GM23338 (cell line): ENCODE results near the gene SP5. TPM values are rescaled to one million over a fixed set of nuclear protein-coding genes. Genes with fewer than 3 reads are reported as not detected.
A peak's percentile ranks its signal among the peaks of the same experiment; 100 is the strongest.

Experiments used
- ATAC-seq: fragments of 200-7000 bp; cut with Tn5 transposase; 3 replicates; pipeline ENCODE4 v1.9.1; 2020
- DNase-seq: peaks from one replicate; pipeline ENCODE4 v3.0.0-alpha.2; 2015; ENCODE audit warnings: low spot score
- H2AFZ ChIP-seq: fragments of 200-600 bp; sonication (generic); 2 replicates; pipeline ENCODE4 v1.8.0; 2016; ENCODE audit warnings: antibody characterized with exemption, mild to moderate bottlenecking, moderate library complexity
- H3F3A ChIP-seq: fragments of 200-600 bp; sonication (generic); replicated peaks from 2 replicates; pipeline ENCODE4 v1.8.0; 2017; ENCODE audit warnings: antibody characterized with exemption, mixed run types, low read depth
- H3K27ac ChIP-seq: fragments of 200-600 bp; sonication (generic); 2 replicates; pipeline ENCODE4 v1.6.1; 2016; ENCODE audit warnings: low read depth
- H3K27me3 ChIP-seq: fragments of 200-600 bp; sonication (generic); 2 replicates; pipeline ENCODE4 v1.8.0; 2016; ENCODE audit warnings: mild to moderate bottlenecking, mixed run types, moderate library complexity; ENCODE audit not compliant: insufficient read depth
- H3K36me3 ChIP-seq: fragments of 200-600 bp; sonication (generic); 2 replicates; pipeline ENCODE4 v1.8.0; 2016; ENCODE audit warnings: mild to moderate bottlenecking; ENCODE audit not compliant: insufficient read depth
- H3K4me1 ChIP-seq: fragments of 200-600 bp; sonication (generic); 2 replicates; pipeline ENCODE4 v1.8.0; 2016; ENCODE audit warnings: mild to moderate bottlenecking, moderate library complexity; ENCODE audit not compliant: insufficient read depth
- H3K4me2 ChIP-seq: fragments of 200-600 bp; sonication (generic); 2 replicates; pipeline ENCODE4 v1.7.1; 2017; ENCODE audit warnings: mixed run types
- H3K4me3 ChIP-seq: fragments of 200-600 bp; sonication (generic); 2 replicates; pipeline ENCODE4 v1.6.1; 2016; ENCODE audit warnings: mixed run types
- H3K79me2 ChIP-seq: fragments of 200-600 bp; sonication (generic); replicated peaks from 2 replicates; pipeline ENCODE4 v1.8.0; 2017; ENCODE audit warnings: mild to moderate bottlenecking; ENCODE audit not compliant: insufficient read depth
- H3K9me2 ChIP-seq: fragments of 200-600 bp; sonication (generic); 2 replicates; pipeline ENCODE4 v1.8.0; 2017; ENCODE audit not compliant: insufficient read depth
- H4K20me1 ChIP-seq: fragments of 200-600 bp; sonication (generic); replicated peaks from 2 replicates; pipeline ENCODE4 v1.8.0; 2017; ENCODE audit warnings: mild to moderate bottlenecking; ENCODE audit not compliant: insufficient read depth
- H3K27ac Mint-ChIP-seq: 2 replicates; pipeline ENCODE4 v1.8.0; 2020; ENCODE audit warnings: inconsistent platforms, mild to moderate bottlenecking, moderate library complexity, mixed read lengths
- H3K27me3 Mint-ChIP-seq: 3 replicates; pipeline ENCODE4 v1.8.0; 2022; ENCODE audit warnings: low read depth, mild to moderate bottlenecking, moderate library complexity, mixed read lengths, inconsistent platforms; ENCODE audit not compliant: insufficient read depth, poor library complexity
- H3K36me3 Mint-ChIP-seq: 3 replicates; pipeline ENCODE4 v1.8.0; 2021; ENCODE audit warnings: low read depth, mild to moderate bottlenecking, inconsistent platforms, moderate library complexity, mixed read lengths
- H3K4me1 Mint-ChIP-seq: 3 replicates; pipeline ENCODE4 v1.8.0; 2020; ENCODE audit warnings: mild to moderate bottlenecking, inconsistent platforms, mixed read lengths
- H3K4me3 Mint-ChIP-seq: 3 replicates; pipeline ENCODE4 v1.8.0; 2021; ENCODE audit warnings: moderate library complexity, mild to moderate bottlenecking, inconsistent platforms, mixed read lengths
- H3K9me3 Mint-ChIP-seq: 3 replicates; pipeline ENCODE4 v1.8.0; 2020; ENCODE audit warnings: moderate library complexity, mild to moderate bottlenecking, inconsistent platforms, mixed read lengths
- CREB1 ChIP-seq: fragments of 250-450 bp; sonication (Bioruptor Pico); IDR thresholded peaks from 2 replicates; pipeline ENCODE4 v1.5.0; 2020; ENCODE audit warnings: low read depth, mild to moderate bottlenecking, moderate library complexity
- JUNB ChIP-seq: IDR thresholded peaks from one replicate; pipeline ENCODE4 v1.6.1; 2016; ENCODE audit warnings: antibody characterized with exemption; ENCODE audit not compliant: unreplicated experiment
- NANOG ChIP-seq: IDR thresholded peaks from 2 replicates; pipeline ENCODE4 v1.6.1; 2016; ENCODE audit warnings: antibody characterized with exemption, borderline replicate concordance
- POLR2AphosphoS5 ChIP-seq: IDR thresholded peaks from 2 replicates; pipeline ENCODE4 v1.6.1; 2016; ENCODE audit warnings: antibody characterized with exemption, low read depth
- REST ChIP-seq: IDR thresholded peaks from one replicate; pipeline ENCODE4 v1.6.1; 2018; ENCODE audit warnings: antibody characterized with exemption; ENCODE audit not compliant: unreplicated experiment
- STAT1 ChIP-seq: IDR thresholded peaks from one replicate; pipeline ENCODE4 v1.6.1; 2016; ENCODE audit warnings: antibody characterized with exemption; ENCODE audit not compliant: unreplicated experiment
- ZNF114 ChIP-seq: fragments of 250-450 bp; sonication (Bioruptor Pico); IDR thresholded peaks from 2 replicates; pipeline ENCODE4 v1.5.0; 2020; ENCODE audit warnings: mild to moderate bottlenecking, moderate library complexity
- polyA plus RNA-seq: library from polyadenylated mRNA; unstranded; fragments of >200 nt; fragmentation: Nextera tagmentation; extraction: Ambion mirVana; gene quantifications from 2 replicates; pipeline ENCODE4 v1.2.1, GENCODE V29; 2016
- total RNA-seq: library from RNA; depleted of rRNA; stranded (reverse); fragments of >200 nt; shearing (Covaris generic); gene quantifications from 2 replicates; pipeline ENCODE4 v1.2.3, GENCODE V29; 2014
- TF ChIP-seq, protein P1 (sequence below): IDR thresholded peaks from 2 replicates; pipeline ENCODE4 v1.6.1; 2016; ENCODE audit warnings: antibody characterized with exemption
- TF ChIP-seq, protein P2 (sequence below), 2 experiments: fragments of 200-600 bp in 1 of 2; sonication (generic) in 1 of 2; conservative IDR thresholded peaks; 2 replicates each; pipeline versions ENCODE4 v1.5.1 to v1.6.1; 2016 to 2017; ENCODE audit warnings: antibody characterized with exemption in 2 of 2, low read depth in 2 of 2, mild to moderate bottlenecking in 2 of 2, moderate library complexity in 1 of 2

Gene SP5
- total and polyA plus RNA-seq, 2 experiments from 2014 or later: 0.21 to 0.32 TPM

GRCh38 chr2:170703776-170704476, 11.2 kb upstream of the SP5 start:
- Mint-ChIP-seq H3K9me3 (peaks cover 11% of the 10 kb centered on the region), H3K27ac (no peak overlapping the region), H3K4me1 (peaks cover 15% of the 10 kb centered on the region), H3K4me3 (no peak overlapping the region), H3K36me3 (peaks cover 8% of the 10 kb centered on the region), H3K27me3 (peaks cover 17% of the 10 kb centered on the region)
- DNase-seq: peak; percentile 53
- Histone ChIP-seq H3K4me2 (peak overlapping the region; percentile 56), H3K9me2 (peaks cover 6% of the 10 kb centered on the region), H3K27ac (no peak overlapping the region), H3K4me1 (peaks cover 17% of the 10 kb centered on the region), H4K20me1 (no peaks in the 10 kb centered on the region), H3F3A (no peaks in the 10 kb centered on the region), H3K36me3 (0 out of 2 replicates have a peak, but pooled peaks cover 9% of the 10 kb centered on the region), H3K4me3 (no peak overlapping the region), H3K27me3 (peaks cover 27% of the 10 kb centered on the region), H3K79me2 (no peaks in the 10 kb centered on the region), H2AFZ (no peak overlapping the region)
- ATAC-seq: peak; percentile 45; the same call in 2 of the 3 replicates
- TF ChIP-seq ZNF114 (CRISPR knock-in tag) (no peak), JUNB (no peak), REST (no peak), NANOG (no peak), STAT1 (no peak), POLR2AphosphoS5 (no peak), CREB1 (CRISPR knock-in tag) (no peak)
- TF ChIP-seq, protein P1, sequence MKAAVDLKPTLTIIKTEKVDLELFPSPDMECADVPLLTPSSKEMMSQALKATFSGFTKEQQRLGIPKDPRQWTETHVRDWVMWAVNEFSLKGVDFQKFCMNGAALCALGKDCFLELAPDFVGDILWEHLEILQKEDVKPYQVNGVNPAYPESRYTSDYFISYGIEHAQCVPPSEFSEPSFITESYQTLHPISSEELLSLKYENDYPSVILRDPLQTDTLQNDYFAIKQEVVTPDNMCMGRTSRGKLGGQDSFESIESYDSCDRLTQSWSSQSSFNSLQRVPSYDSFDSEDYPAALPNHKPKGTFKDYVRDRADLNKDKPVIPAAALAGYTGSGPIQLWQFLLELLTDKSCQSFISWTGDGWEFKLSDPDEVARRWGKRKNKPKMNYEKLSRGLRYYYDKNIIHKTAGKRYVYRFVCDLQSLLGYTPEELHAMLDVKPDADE: no peak
- TF ChIP-seq, protein P2, sequence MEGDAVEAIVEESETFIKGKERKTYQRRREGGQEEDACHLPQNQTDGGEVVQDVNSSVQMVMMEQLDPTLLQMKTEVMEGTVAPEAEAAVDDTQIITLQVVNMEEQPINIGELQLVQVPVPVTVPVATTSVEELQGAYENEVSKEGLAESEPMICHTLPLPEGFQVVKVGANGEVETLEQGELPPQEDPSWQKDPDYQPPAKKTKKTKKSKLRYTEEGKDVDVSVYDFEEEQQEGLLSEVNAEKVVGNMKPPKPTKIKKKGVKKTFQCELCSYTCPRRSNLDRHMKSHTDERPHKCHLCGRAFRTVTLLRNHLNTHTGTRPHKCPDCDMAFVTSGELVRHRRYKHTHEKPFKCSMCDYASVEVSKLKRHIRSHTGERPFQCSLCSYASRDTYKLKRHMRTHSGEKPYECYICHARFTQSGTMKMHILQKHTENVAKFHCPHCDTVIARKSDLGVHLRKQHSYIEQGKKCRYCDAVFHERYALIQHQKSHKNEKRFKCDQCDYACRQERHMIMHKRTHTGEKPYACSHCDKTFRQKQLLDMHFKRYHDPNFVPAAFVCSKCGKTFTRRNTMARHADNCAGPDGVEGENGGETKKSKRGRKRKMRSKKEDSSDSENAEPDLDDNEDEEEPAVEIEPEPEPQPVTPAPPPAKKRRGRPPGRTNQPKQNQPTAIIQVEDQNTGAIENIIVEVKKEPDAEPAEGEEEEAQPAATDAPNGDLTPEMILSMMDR (conservative IDR thresholded peaks at IDR 0.05; ENCODE audit: low read depth in 2 of 2): no peak
